Heart right ventricle (tissue), 16 donors: ENCODE measurements around the gene CLPTM1L. TPM values are rescaled to one million over a fixed set of nuclear protein-coding genes. Genes with fewer than 3 reads are reported as not detected.

Experiments
- ATAC-seq, 8 donors: fragments of 200-7000 bp; cut with Tn5 transposase; one replicate each; pipeline ENCODE4 v1.9.1; 2020; ENCODE audit warnings: mild to moderate bottlenecking in 8 of 8, moderate library complexity in 8 of 8, moderate number of reproducible peaks in 1 of 8
- DNase-seq, 2 donors: peaks; one replicate each; pipeline ENCODE4 v3.0.0-alpha.2; 2020
- H3K27ac ChIP-seq, 10 donors: fragments of 200-600 bp; sonication (generic) in 2 of 10; one replicate each; pipeline versions ENCODE4 v1.5.0 to v1.8.0; 2020 to 2022; ENCODE audit warnings: mild to moderate bottlenecking in 3 of 10
- H3K27me3 ChIP-seq, 7 donors: fragments of 200-600 bp; one replicate each; pipeline ENCODE4 v1.8.0; 2021 to 2022; ENCODE audit warnings: mild to moderate bottlenecking in 2 of 7
- H3K36me3 ChIP-seq, 9 donors: fragments of 200-600 bp; sonication (generic) in 1 of 9; one replicate each; pipeline versions ENCODE4 v1.5.0 to v1.8.0; 2020 to 2022; ENCODE audit warnings: mild to moderate bottlenecking in 2 of 9
- H3K4me1 ChIP-seq, 9 donors: fragments of 200-600 bp; sonication (generic) in 1 of 9; one replicate each; pipeline versions ENCODE4 v1.5.0 to v1.8.0; 2020 to 2022; ENCODE audit warnings: mild to moderate bottlenecking in 4 of 9
- H3K4me3 ChIP-seq, 10 donors: fragments of 200-600 bp; sonication (generic) in 2 of 10; one replicate each; pipeline versions ENCODE4 v1.5.0 to v1.8.0; 2020 to 2022; ENCODE audit warnings: mild to moderate bottlenecking in 7 of 10, moderate library complexity in 2 of 10
- H3K9me3 ChIP-seq, 11 donors: fragments of 200-600 bp in 10 of 11; sonication (generic) in 2 of 11; one replicate each; pipeline versions ENCODE4 v1.5.0 to v1.8.0; 2013 to 2022; ENCODE audit warnings: mild to moderate bottlenecking in 2 of 11, control low read depth in 1 of 11, moderate library complexity in 1 of 11
- WGBS, 2 donors: extraction: QIAGEN DNeasy Blood & Tissue Kit; methylation state at CpG; one replicate each; pipeline ENCODE4 v1.1.7; 2013; ENCODE audit warnings: inconsistent platforms in 1 of 2; 5-methylcytosine and 5-hydroxymethylcytosine counted together
- intact Hi-C, 10 donors: fragments of 100-400 bp; cut with DNase I; formaldehyde crosslinking; loops; one replicate each; pipeline versions ENCODE4 v1.11.1 to v1.14.2; 2022
- polyA plus RNA-seq, 2 donors: library from polyadenylated mRNA; stranded (reverse); fragments of 200-250 nt; gene quantifications; one replicate each; pipeline ENCODE4 v1.2.3, GENCODE V29; 2013
- total RNA-seq, 10 donors: library from RNA; stranded (reverse); fragmentation: NEBNext Ultra II Directional in 3 of 10; extraction: Animal tissue kit (Norgen Biotek cat#: 25700) in 3 of 10; gene quantifications; one replicate each; pipeline versions ENCODE4 v1.2.1 to v1.2.4, GENCODE V29; 2021 to 2023
- TF ChIP-seq, protein P1 (sequence below), 9 donors: fragments of 200-600 bp; sonication (generic) in 2 of 9; IDR thresholded peaks; one replicate each; pipeline versions ENCODE4 v1.5.0 to v1.8.0; 2021 to 2022; ENCODE audit warnings: antibody characterized with exemption in 9 of 9, mild to moderate bottlenecking in 5 of 9, moderate library complexity in 1 of 9
- donor health status: Arrhythmogenic right ventricular cardiomyopathy.
- donor health status: ischemic (EF 13 %, LVEDD 7.1; RV severe dilation, severe dysfunction).
- donor health status: healthy with polysubstance abuse.
- donor health status: DM: no; HTN: yes; CAD: no.
- donor health status: DM: no; HTN: no; CAD: no.
- donor health status: ischemic (EF 25% LVEDD 6.9; RV normal size, moderate dysfunction).
- donor health status: ischemic (EF 25% LVEDD 5.7; RV mildly dilated, moderate dysfunction).
- donor health status: healthy.
- donor health status: DM: yes; HTN: yes; CAD: no.
- donor health status: Ischemic cardiomyopathy.
- donor health status: ischemic (EF 35%, LVEDD 5.7; RV mildly dilated, moderate dysfunction).
- donor health status: nonischemic (EF 11% LVEDD 7.7; RV severe dilation, severe dysfunction).
- donor health status: DM: yes; HTN: yes; CAD: no.
- donor health status: PGD.
- donor health status: ischemic (EF 29% LVEDD 5.4; RV normal size, mild dysfunction).
- donor health status: nonischemic (EF 23%, LVEDD 6.1; RV moderate dilation, normal function).

The CLPTM1L gene
- total and polyA plus RNA-seq, 12 donors: 21.5 to 78.0 (median 32.5) TPM

DNA sequence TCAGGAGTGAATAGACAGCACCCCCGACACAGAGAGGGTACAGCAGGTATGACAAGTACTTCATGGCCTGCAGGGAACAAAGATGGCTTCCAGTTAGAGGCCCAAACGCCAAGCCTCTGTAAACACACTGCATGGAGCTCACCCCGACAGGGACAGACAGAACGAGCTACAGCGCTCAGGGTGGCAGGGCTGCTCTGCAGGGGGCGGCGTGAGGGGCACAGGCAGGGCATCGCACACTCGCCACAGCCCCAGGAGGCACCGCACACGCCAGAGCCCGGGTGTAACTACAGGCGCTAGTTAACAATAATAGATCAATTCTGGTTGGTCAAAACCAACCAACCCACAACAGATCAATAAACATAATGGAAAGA lies 21.1 kb downstream of the CLPTM1L start:
- Histone ChIP-seq H3K27me3 (no peaks in the 10 kb centered on the region), H3K9me3 (no peaks in the 10 kb centered on the region), H3K4me3 (no peak overlapping the region), H3K27ac (no peak overlapping the region), H3K4me1 (no peaks in the 10 kb centered on the region), H3K36me3 (peaks cover 0 to 74% (median 41%) of the 10 kb centered on the region in 9 donors)
- DNase-seq (no peak), ATAC-seq (no peak)
- 96 to 98% methylated on average over 13 of the region's 13 CpGs for WGBS, 2 donors
- TF ChIP-seq, protein P1, sequence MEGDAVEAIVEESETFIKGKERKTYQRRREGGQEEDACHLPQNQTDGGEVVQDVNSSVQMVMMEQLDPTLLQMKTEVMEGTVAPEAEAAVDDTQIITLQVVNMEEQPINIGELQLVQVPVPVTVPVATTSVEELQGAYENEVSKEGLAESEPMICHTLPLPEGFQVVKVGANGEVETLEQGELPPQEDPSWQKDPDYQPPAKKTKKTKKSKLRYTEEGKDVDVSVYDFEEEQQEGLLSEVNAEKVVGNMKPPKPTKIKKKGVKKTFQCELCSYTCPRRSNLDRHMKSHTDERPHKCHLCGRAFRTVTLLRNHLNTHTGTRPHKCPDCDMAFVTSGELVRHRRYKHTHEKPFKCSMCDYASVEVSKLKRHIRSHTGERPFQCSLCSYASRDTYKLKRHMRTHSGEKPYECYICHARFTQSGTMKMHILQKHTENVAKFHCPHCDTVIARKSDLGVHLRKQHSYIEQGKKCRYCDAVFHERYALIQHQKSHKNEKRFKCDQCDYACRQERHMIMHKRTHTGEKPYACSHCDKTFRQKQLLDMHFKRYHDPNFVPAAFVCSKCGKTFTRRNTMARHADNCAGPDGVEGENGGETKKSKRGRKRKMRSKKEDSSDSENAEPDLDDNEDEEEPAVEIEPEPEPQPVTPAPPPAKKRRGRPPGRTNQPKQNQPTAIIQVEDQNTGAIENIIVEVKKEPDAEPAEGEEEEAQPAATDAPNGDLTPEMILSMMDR (IDR thresholded peaks at IDR 0.05): no peak
- intact Hi-C loops: no loop called here

- TF ChIP-seq, protein P1 (IDR thresholded peaks at IDR 0.05): no peak
- intact Hi-C loops: no loop called here
- 93 to 94% methylated on average over 24 of the region's 24 CpGs for WGBS, 2 donors
- peaks cover 0 to 80% (median 44%) of the 10 kb centered on the region in 9 donors for H3K36me3 ChIP-seq
- no peak overlapping the region for H3K27ac ChIP-seq
- no peaks in the 10 kb centered on the region for H3K4me1 ChIP-seq
- H3K9me3 ChIP-seq: no peaks in the 10 kb centered on the region
- no peak for DNase-seq
- H3K27me3 ChIP-seq: no peaks in the 10 kb centered on the region
- no peak for ATAC-seq
- H3K4me3 ChIP-seq: no peak overlapping the region
Observed at GRCh38 chr5:1322955-1323802, 21.7 kb downstream of the CLPTM1L start.

DNA sequence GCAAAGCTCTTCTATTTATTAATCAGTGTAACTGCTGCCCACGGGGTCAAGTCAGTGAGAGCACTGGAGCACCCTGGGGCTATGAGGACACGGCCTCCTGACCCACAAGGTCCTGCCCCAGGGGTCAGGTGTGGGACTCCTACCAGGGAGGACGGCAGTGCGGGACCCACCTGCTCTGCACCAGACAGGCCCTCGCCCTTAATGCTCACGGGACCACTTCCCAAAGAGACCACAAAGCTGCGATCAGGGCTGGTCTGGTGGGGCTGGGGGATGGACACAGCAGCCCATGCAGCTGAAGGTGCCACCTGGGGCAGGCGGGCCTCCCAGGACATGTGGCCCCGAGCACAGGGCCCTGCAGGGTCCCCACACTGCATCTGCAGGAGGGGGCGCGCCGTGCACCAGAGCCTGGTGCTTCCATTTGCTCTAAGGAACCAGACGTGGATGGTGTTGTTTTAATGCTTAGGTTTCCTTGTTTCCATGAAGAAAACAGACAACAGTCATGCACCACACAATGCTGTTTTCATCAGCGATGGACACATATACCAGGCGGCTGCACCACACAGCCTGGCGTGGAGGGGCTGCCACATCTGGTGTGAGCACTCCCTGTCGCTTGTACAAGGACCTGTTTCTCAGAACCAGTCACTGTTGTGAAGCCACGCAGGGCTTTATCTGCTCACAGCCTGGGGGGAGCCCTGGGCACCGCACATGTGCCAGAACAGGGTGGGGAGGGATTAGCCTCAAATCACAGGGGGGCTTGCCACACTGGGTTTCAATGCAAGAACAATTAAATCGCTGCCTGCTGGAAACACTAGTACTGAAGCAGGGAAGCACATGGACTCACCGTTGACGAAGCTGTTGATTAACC lies 22.6 kb downstream of the CLPTM1L start:
- 93 to 94% methylated on average over 22 of the region's 22 CpGs for WGBS, 2 donors
- peaks cover 0 to 88% (median 44%) of the 10 kb centered on the region in 9 donors for H3K36me3 ChIP-seq
- DNase-seq (no peak), ATAC-seq (no peak)
- TF ChIP-seq, protein P1 (IDR thresholded peaks at IDR 0.05): no peak
- H3K27me3 ChIP-seq: no peaks in the 10 kb centered on the region
- H3K9me3 ChIP-seq: no peaks in the 10 kb centered on the region
- intact Hi-C loops: no loop called here
- H3K27ac ChIP-seq: no peak overlapping the region
- H3K4me3 ChIP-seq: no peak overlapping the region
- H3K4me1 ChIP-seq: no peaks in the 10 kb centered on the region

GRCh38 chr5:1321576-1321975 lies 23.3 kb downstream of the CLPTM1L start:
- H3K36me3 ChIP-seq: peaks cover 0 to 92% (median 44%) of the 10 kb centered on the region in 9 donors
- no peaks in the 10 kb centered on the region for H3K27me3 ChIP-seq
- 97% methylated on average over 16 of the region's 16 CpGs for WGBS, 2 donors
- ATAC-seq (no peak), DNase-seq (no peak)
- TF ChIP-seq, protein P1 (IDR thresholded peaks at IDR 0.05): no peak
- no peak overlapping the region for H3K27ac ChIP-seq
- H3K4me1 ChIP-seq: no peaks in the 10 kb centered on the region
- intact Hi-C loops: no loop called here
- no peak overlapping the region for H3K4me3 ChIP-seq
- no peaks in the 10 kb centered on the region for H3K9me3 ChIP-seq
